Inflammatory macrophage (primary cell): ENCODE data around the gene ARMH4.

ENCODE experiments used
- DNase-seq, 2 donors: peaks; one replicate each; pipeline ENCODE4 v3.0.0-alpha.2; 2020 to 2022
- total RNA-seq, 18 experiments: gene quantifications; one replicate each; lab custom pipeline; 2026; ENCODE audit warnings: mixed read lengths in 6 of 18, inconsistent platforms in 2 of 18; lab: John Stamatoyannopoulos, UW

The ARMH4 gene
- 0.06 to 0.49 (median 0.33) reads per million in 18 experiments for total RNA-seq

DNA sequence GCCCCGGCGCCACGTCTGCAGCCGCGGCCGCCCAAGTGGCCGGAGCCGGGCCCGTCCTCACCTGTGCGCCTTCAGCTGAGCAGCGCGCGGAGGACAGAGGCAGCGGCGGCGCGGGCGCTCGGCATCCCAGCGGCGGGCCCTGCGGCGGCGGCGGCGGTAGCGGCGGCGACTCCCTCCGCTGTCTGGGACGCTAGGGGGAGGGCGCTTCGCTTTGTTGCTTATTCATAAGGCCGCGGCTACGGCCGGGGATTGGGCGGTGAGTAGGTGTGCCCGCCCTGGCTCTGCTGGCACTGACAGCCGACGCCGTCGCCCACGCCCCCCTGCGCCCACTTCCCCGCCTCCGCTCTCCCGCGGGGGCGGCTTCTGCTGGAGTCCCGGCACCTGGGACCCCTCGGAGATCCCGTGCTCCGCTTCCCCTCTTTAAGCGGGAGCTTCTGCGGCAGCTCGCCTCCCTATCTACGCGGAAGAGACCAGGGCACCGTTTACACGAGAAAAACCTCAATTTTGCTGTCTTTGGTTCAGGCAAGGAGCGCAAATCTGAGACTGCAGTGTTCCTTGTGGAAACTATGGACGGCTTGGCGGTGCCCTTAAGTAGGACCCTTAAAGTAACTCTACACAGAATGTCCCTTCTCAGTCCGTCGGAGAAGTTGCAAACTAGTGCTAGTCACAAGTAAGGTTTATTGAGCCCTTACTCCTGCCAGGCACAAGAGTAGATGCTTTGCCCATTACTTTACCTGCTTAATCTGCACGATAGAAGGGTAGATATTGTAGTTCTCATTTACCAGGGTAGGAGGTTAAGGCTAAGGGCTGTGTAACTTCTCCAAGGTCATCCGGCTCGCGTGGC is at the start of gene ARMH4:
TSS of gene ARMH4 (minus strand) at position 200 of the 844 bp plus-strand sequence. CDS start 12,855 bp downstream, outside the sequence.
- peak; percentile 27 to 47 for DNase-seq

DNA sequence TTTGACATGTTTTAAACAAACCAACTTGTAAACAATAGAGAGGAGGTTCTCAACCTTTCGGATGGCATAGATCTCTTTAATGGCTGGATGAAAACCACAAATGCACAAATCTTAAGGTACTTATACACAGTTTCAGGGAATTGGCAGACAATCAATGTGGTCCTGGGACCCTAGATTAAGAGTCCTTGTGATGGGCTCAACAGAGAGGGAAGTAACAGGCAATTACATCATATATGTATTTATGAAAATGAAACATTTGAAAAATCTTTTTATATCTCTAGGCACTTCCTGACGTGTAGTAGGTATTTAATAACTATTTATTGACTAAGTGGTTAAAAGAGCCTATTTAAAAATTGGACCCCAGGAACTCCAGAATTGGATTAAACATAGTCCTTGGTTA is 48.8 kb upstream of the ARMH4 start:
- peak in 1 of 2 donors; percentile 14 for DNase-seq

GRCh38 chr14:58200480-58200841 is 48.4 kb upstream of the ARMH4 start:
- DNase-seq: no peak

DNA sequence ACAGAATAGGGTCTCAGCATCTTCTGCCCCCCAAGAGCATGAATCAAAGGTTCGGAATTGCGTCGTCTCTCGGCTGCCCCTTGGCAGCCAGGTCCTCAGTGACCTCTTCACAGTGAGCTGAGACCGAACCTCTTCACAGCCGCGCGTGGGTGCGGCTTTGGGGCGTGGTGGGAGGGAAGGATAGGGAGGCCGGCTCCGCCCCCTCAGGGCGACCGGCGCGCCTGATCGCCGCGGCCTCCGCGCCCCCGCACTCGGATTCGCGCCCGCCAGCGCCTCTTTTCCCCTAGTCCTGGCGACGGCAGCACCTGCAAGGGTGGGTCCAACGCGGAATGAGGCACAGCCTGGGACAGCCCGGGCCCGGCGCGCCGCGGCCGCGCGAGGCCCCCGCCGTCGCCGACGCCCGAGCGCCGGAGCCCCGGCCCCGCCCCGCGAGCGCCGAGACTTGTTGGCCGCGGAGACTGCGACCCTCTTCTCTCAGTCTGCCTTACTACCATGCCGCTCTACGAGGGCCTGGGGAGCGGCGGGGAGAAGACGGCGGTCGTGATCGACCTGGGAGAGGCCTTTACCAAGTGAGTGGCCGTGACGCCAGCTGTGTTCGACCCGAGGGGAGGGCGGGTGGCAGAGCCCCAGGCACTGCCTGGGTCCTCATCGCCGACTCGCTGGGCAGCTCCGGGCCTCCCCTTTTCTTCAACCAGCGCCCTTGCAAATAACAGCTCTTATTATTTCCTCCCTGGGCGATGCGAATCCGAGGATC is 47.9 kb upstream of the ARMH4 start, which contains the start of gene ACTR10:
TSS of gene ACTR10 (plus strand) at position 424 of the 754 bp plus-strand sequence. CDS start at position 493, 69 bp downstream.
- DNase-seq: peak; percentile 76 to 89

DNA sequence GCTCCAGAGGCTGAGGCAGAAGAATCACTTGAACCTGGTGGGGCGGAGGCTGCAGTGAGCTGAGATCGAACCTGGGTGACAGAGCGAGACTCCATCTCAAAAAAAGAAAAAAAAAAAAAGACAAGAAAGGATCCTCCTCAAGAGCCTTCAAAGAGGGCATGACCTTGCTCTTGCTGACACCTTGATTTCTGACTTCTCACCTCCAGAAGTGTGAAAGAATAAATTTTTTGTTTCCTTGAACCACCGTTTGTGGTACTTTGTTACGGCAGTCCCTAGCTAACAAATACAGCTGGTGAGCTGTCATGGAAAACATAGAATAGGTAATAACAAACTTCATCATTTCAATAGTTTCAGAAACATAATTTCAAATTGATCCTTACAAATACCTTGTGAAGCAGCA is 46.1 kb upstream of the ARMH4 start:
- no peak for DNase-seq

DNA sequence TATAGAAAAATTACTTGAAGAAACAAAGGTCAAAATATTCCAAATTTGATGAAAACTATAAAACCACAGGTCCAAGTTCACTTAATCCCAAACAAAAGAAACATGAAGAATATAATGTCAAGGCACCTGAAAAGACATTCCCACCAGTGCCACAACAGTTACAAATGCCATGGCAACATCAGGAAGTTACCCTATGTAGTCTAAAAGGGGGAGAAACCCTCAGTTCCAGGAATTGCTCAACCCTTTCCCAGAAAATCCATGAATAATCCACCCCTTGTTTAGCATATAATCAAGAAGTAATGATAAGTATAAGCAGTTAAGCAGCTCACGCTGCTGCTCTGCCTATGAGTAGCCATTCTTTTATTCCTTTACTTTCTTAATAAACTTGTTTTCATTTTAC is 44.2 kb upstream of the ARMH4 start:
- DNase-seq: peak in 1 of 2 donors; percentile 3

DNA sequence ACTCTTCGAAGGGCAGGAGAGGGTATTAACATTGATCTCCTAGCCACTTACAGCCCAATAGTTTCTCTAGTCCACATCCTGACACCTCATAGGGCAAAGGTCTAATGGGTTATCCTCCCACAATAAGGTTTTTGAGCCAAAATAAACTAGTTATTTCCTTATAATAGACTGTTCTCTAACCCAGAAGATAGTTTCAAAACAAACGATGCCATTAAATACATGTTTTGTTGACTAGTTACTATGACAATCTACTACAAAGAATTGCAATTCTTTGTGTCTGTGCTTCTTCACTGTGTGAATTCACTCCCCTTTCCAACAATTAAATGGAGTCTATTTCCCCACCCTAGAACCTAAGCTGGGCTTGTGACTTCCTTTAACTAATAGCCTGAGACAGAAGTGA is 41.5 kb upstream of the ARMH4 start:
- DNase-seq: peak in 1 of 2 donors; percentile 12

GRCh38 chr14:58191763-58192601 is 40.0 kb upstream of the ARMH4 start:
- no peak for DNase-seq

DNA sequence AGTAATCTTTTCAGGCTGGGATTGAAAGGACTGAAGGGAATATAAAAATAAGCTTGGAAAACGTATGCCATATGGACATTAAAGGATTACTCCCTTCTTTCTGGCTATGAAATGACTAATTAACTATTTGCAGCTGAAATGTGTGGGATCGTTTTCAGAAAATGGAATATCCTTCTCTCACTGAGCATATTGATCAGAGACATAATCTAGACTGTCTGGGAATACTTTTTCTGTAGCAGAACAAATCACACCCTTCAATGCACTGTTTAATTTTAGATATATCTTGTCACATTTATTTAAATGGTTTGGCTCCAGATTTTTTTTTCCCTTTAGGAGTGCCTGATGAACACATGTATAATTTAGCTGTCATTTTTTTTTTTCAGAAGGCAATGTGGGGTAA is 37.2 kb upstream of the ARMH4 start:
- no peak for DNase-seq

- DNase-seq: no peak
Observed at GRCh38 chr14:58177125-58177524, 25.1 kb upstream of the ARMH4 start.

- DNase-seq: peak; percentile 67 to 88
Observed at GRCh38 chr14:58171090-58171489, 19.1 kb upstream of the ARMH4 start.

DNA sequence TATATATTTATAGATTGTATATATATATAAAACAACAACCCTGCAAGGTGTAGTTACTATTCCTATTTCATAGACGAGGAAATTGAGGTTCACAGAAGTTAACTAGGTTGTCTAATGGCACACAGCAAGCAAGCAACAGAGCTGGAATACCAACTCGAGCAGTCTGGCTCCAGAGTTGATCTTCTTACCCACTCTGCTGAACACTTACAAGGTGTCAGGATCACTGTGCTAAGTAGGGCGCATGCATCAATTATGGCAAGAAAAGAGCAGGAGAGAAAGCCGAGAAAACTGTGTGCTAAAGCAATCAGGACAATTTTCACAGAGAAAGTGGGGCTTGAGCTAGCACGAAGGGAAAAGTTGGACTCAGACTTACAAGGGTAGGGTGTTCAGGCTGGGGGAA is 15.9 kb upstream of the ARMH4 start:
- no peak for DNase-seq

DNA sequence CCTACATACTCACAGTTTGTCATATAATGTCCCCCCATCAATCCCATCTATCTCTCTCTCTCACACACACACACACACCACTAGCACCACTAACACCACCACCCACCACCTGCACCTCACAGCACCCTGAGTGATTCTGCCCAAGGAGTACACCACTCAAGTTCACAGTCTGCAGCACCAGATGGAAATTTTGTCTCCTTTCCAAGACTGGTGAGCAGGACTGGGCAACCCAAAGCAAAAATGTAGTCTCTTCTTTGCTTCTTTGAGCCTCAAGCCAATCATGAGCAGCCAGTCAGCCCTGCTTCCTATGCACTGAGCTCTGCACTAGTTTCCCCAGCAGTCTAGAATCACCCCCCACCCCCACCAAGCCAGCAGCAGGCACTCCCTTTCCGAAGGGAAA is 15.0 kb upstream of the ARMH4 start:
- DNase-seq: no peak

DNA sequence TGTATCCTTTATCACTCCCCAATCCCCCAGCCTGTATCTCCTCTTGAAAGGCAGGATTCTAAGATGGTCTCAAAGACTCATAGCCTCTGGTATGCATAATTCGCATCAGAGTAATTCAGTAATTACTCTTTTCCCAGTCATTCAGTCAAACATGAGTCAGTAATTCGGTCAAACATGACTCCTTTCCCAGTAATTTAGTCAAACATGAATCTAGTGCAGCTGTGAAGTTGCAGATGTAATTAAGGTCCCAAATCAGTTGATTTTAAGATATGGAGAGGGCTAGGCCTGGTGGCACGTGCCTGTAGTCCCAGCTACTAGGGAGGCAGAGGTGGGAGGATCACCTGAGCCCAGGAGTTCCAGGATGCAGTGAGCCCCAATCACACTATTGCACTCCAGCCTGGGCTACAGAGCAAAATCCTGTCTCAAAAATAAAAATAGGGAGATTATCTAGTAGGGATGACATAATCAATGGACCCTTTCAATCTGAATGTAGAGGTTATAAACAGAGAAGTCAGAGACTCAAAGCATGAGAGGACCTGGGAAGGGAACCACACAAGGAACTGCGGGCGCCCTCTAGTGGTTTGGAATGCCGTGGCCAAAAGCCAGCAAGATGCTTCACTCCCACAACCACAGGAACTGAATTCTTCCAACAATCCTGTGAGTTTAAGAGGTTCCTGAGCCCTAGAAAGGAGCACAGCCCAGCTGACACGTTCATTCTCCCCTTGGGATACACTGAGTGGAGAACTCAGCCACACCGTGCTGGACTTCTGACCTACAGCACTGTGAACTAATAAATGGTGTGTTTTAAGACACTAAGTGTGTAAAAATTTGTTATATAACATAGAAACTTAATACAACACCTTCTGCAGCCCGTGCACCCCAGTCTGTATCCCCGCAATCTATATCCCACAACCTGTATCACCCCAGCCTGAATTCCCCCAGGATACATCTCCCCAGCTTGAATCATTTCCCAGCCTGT is 14.3 kb upstream of the ARMH4 start:
- peak; percentile 75 to 88 for DNase-seq

DNA sequence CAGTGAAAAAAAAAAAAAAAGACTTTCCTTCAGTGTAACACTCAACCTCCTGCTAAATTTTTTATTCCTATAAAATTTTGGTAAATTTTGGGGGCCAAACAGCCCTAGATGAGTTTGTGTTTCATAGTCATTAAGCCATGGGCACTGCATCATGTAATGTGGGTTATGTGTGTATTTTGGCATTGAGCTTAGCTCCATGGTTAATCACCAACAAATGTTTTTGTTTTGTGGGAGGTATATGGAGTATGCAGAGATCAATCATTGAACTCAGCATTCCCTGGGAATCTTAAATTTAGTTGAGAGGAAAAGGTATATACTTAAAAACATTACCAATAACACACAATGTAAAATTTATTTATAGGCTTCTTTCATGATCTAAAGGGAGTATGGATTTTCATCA is 8.5 kb upstream of the ARMH4 start:
- DNase-seq: no peak

- DNase-seq: peak; percentile 8 to 22
Observed at GRCh38 chr14:58151133-58152013, 640 bp downstream of the ARMH4 start.

DNA sequence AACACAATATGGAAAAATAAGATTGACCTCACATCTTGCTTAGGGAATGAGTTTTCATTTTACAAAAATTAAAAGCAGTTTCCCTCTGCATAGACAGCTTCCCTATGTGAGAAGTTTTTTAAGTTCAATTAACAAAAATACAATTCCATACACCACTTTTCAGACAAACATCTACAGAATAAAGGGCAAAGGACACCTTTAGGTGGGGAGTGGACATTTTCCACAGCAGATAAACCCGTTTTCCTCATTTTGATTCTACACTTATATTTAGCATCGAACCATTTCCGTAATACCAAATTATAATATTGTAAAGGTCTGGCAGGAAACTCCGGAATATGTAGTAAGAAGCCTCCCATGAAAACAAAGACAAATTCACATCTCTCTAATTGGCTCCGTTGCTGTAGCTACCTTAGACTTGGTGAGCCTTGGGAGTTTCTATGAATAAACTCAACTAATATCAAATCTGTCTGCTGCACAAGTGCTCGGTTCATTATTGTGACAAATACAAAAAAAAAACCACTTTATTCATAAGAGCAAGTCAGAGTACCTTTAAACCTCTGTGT is 1.7 kb downstream of the ARMH4 start:
- no peak for DNase-seq

GRCh38 chr14:58149196-58149595 is 2.8 kb downstream of the ARMH4 start:
- no peak for DNase-seq

- DNase-seq: no peak
Observed at GRCh38 chr14:58146399-58146798, 5.6 kb downstream of the ARMH4 start.

DNA sequence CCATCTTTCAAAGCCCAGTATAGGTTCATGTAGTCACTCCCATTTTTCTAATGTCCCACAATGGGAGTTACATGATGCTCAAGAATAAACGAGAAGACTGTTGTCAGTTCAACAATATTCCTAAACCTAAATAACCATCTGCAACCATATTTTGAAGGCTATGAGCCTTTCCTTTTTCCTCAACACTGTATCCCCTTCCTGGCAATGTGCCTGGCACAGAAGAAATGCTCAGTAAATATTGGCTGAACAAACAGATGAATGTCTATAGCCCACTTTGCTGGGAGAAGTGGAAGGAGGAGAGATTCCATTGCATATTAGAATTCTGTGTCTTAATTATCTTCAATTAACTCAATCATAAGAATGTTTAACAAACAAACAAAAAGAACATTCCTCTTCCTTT is 6.1 kb downstream of the ARMH4 start:
- no peak for DNase-seq
